Aorta (tissue), 5 donors: ENCODE results near the gene METTL23. TPM values are rescaled to one million over a fixed set of nuclear protein-coding genes. Genes with fewer than 3 reads are reported as not detected.

Source experiments
- ATAC-seq: fragments of 200-7000 bp; cut with Tn5 transposase; one replicate; pipeline ENCODE4 v1.9.1; 2022; ENCODE audit warnings: moderate library complexity; ENCODE audit not compliant: low FRiP score
- DNase-seq, 2 donors: peaks; one replicate each; pipeline ENCODE4 v3.0.0-alpha.2; 2020
- H3K27ac ChIP-seq, 2 donors: one replicate each; pipeline ENCODE4 v1.5.1; 2013; ENCODE audit warnings: low read length in 2 of 2, mild to moderate bottlenecking in 2 of 2, moderate library complexity in 2 of 2, control low read depth in 1 of 2, inconsistent platforms in 1 of 2, low read depth in 1 of 2
- H3K27me3 ChIP-seq, 2 donors: one replicate each; pipeline ENCODE4 v1.6.1; 2013; ENCODE audit warnings: control low read depth in 1 of 2, low read length in 1 of 2, mild to moderate bottlenecking in 1 of 2, moderate library complexity in 1 of 2; ENCODE audit not compliant: insufficient read depth in 2 of 2, control insufficient read depth in 1 of 2
- H3K36me3 ChIP-seq, 2 donors: one replicate each; pipeline ENCODE4 v1.6.1; 2013; ENCODE audit warnings: control low read depth in 1 of 2, low read length in 1 of 2, mild to moderate bottlenecking in 1 of 2; ENCODE audit not compliant: insufficient read depth in 2 of 2, control insufficient read depth in 1 of 2
- H3K4me1 ChIP-seq, 2 donors: one replicate each; pipeline ENCODE4 v1.6.1; 2013; ENCODE audit warnings: low read length in 2 of 2, control low read depth in 1 of 2, mild to moderate bottlenecking in 1 of 2, moderate library complexity in 1 of 2; ENCODE audit not compliant: insufficient read depth in 2 of 2, control insufficient read depth in 1 of 2
- H3K4me3 ChIP-seq, 2 donors: one replicate each; pipeline ENCODE4 v1.5.1; 2013; ENCODE audit warnings: low read length in 2 of 2, control low read depth in 1 of 2, mild to moderate bottlenecking in 1 of 2
- H3K9me3 ChIP-seq: one replicate; pipeline ENCODE4 v1.6.1; 2013; ENCODE audit warnings: mild to moderate bottlenecking, low read length; ENCODE audit not compliant: control insufficient read depth
- WGBS, 2 donors: extraction: QIAGEN DNeasy Blood & Tissue Kit; methylation state at CpG; one replicate each; pipeline ENCODE4 v1.1.7; 2013; 5-methylcytosine and 5-hydroxymethylcytosine counted together
- intact Hi-C, 2 donors: fragments of 100-400 bp; cut with DNase I; formaldehyde crosslinking; loops; one replicate each; pipeline versions ENCODE4 v1.14.2 to v1.15.0; 2022
- long read RNA-seq, 2 donors: library from polyadenylated mRNA; unstranded; transcript quantifications; one replicate each; pipeline ENCODE4 v2.0.0, GENCODE V29; 2020 to 2021
- polyA plus RNA-seq, 2 donors: library from polyadenylated mRNA; stranded (reverse); fragments of 200-250 nt; gene quantifications; one replicate each; pipeline ENCODE4 v1.2.3, GENCODE V29; 2013
- total RNA-seq, 2 donors: library from RNA; stranded (reverse); fragmentation: NEBNext Ultra II Directional; extraction: Animal tissue kit (Norgen Biotek cat#: 25700); gene quantifications; one replicate each; pipeline ENCODE4 v1.2.1, GENCODE V29; 2021
- donor health status: healthy with polysubstance abuse.
- donor health status: Bipolar disorder and iron deficiency.
- donor health status: DM: no; HTN: no; CAD: no.
- donor health status: DM: no; HTN: no; CAD: no.
- donor health status: DM: yes; HTN: yes; CAD: no.

METTL23 gene, protein sequence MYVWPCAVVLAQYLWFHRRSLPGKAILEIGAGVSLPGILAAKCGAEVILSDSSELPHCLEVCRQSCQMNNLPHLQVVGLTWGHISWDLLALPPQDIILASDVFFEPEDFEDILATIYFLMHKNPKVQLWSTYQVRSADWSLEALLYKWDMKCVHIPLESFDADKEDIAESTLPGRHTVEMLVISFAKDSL
- total RNA-seq (10 to 100 TPM; 26.8 to 27.9 TPM), polyA plus RNA-seq (10 to 100 TPM; 28.5 to 37.5 TPM)
- long read RNA-seq, donor 1, transcript METTL23-215 (5 exons, 1,171 nt) = major isoform, 6 of 24 reads
- long read RNA-seq, donor 1, partial matches to known transcripts = 1 of 24 reads
- long read RNA-seq, donor 1, other reads (novel, unspliced or antisense) = 10 of 24 reads
- long read RNA-seq, donor 2, partial matches to known transcripts = 1 of 12 reads
- long read RNA-seq, donor 2, other reads (novel, unspliced or antisense) = 5 of 12 reads

DNA sequence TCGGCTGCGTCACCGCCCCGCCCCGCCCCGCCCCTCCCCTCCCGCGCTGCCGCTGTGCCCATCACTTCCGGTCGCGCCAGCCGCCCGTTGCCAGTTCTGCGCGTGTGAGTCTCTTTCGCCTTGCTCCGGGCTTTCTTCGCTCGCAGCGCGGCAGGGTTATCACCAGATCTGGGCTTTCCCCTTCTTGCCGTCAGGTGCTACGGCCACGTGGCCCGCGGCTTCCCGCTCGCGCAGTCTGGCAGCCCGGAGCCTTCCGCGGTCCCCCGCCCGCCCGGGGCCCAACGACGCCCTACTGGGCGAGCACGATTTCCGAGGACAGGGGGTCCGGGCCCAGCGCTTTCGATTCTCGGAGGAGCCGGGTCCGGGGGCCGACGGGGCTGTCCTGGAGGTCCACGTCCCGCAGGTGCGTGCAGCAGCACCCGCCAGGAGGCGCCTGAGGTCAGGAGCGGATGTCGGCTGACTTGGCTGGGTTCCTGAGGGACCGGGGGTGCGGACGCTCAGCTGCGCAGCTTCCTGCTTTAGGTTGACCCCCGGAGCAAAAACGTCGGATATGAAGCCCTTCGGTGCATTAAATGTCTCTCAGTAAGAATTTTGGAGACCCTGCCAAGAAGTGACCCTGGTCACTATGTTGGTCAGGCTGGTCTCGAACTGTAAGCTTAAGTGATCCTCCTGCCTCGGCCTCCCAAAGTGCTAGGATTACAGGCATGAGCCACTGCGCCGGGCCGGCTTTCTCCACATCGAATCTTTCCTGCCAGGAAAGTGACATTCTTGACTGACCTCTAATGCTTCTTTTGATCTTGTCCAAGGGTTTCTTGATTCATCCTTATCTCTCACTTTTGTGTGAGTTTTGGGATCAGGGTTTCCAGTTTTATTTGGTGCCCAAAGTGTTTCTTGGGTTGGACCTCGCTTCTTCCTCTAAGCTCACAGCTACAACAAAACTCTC lies at the start of gene METTL23:
Gene METTL23 (plus strand): TSS at position 64 of the 943 bp plus-strand sequence. CDS start 2,872 bp downstream, outside the sequence.
- H3K4me3 ChIP-seq = peak within 1 kb of the TSS; percentile 70 to 87
- H3K27ac ChIP-seq = peak within 1 kb of the TSS; percentile 93 to 95
- ATAC-seq (peak; percentile 82), DNase-seq (peak; percentile 91 to 95)
- no peaks in the 10 kb centered on the region for H3K9me3 ChIP-seq
- peaks cover 0 to 3% of the 10 kb centered on the region in 2 donors for H3K4me1 ChIP-seq
- WGBS, 2 donors = 1% methylated on average over 54 to 71 of the region's 71 CpGs
- intact Hi-C loops = no loop called here
- peaks cover 0 to 4% of the 10 kb centered on the region in 2 donors for H3K36me3 ChIP-seq
- no peaks in the 10 kb centered on the region for H3K27me3 ChIP-seq

DNA sequence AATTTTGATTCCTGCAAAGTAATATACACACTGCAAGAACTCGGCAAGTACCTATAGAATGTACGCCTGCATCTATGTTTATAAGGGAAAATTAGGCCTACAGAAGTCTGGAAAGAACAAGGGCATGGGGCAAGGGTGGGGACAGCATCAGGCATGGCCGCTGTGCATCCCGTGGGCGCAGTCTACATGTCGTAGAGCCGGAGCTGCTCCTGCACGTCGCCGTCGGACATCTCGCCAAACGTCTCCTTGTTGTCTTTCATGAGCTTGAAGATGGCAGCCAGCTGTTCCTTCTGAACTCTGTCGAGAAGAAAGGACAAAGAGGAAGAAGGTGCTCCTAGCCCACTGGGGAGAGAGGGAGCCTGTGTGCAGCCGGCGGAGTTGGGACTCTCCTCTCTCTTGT lies 49.2 kb upstream of the METTL23 start:
- no peak for ATAC-seq
- intact Hi-C loops = no loop called here

DNA sequence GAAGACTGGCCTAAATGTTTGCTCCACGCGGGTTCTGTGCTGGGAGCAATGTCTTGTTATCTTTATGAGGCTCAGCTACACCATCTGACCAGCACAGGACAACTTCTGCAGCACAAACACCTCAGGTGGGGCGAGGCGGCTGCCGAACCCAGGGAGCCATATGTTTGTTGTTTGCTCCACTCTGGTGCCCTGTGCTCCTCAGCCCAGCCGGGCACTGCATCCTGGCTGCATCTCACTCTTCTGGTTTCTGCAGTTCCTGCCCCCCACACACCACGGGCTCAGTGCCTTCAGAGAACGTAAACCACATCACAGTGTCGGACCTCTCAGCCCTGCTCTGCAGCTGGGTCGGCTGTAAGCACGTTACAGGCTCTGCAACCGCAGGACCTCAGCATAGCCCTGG lies 48.3 kb upstream of the METTL23 start:
- H3K36me3 ChIP-seq = no peaks in the 10 kb centered on the region

More for the DNA sequence above, 49.2 kb upstream of the METTL23 start:
- H3K4me1 ChIP-seq = no peaks in the 10 kb centered on the region
- peak in 1 of 2 donors; percentile 59 for DNase-seq
- no peak overlapping the region for H3K27ac ChIP-seq
- WGBS, 2 donors = 89 to 90% methylated on average over 16 of the region's 16 CpGs
- no peaks in the 10 kb centered on the region for H3K27me3 ChIP-seq
- no peak overlapping the region for H3K4me3 ChIP-seq
- no peaks in the 10 kb centered on the region for H3K36me3 ChIP-seq
- no peaks in the 10 kb centered on the region for H3K9me3 ChIP-seq

DNA sequence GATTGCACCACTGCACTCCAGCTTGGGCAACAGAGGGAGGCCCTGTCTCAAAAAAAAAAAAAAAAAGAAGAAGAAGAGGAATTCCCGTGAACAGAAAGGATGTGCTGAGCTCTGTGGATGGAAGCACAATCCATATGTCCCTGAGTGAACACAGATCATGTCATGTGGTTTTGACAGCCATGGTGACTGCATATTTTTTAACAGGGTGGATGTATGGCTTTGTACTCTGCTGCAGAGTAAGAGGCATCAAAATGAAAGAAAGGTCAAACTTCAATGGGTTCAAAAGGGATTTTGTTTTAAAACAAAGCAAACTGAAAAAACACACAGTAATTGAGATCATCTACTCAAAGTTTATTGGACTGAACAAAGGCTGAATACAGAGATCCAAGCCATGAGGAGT lies 47.4 kb upstream of the METTL23 start:
- Histone ChIP-seq H3K27me3 (no peaks in the 10 kb centered on the region), H3K4me1 (no peaks in the 10 kb centered on the region), H3K9me3 (no peaks in the 10 kb centered on the region), H3K36me3 (no peaks in the 10 kb centered on the region), H3K27ac (no peak overlapping the region), H3K4me3 (no peak overlapping the region)
- 53 to 65% methylated on average over 1 of the region's 1 CpG for WGBS, 2 donors
- intact Hi-C loops = no loop called here
- ATAC-seq (no peak), DNase-seq (no peak)

More for the DNA sequence above, 48.3 kb upstream of the METTL23 start:
- Histone ChIP-seq H3K4me3 (no peak overlapping the region), H3K27me3 (no peaks in the 10 kb centered on the region), H3K9me3 (no peaks in the 10 kb centered on the region), H3K4me1 (no peaks in the 10 kb centered on the region), H3K27ac (no peak overlapping the region)
- DNase-seq = peak in 1 of 2 donors; percentile 66
- no peak for ATAC-seq
- intact Hi-C loops = no loop called here
- WGBS, 2 donors = 73 to 79% methylated on average over 12 of the region's 12 CpGs

DNA sequence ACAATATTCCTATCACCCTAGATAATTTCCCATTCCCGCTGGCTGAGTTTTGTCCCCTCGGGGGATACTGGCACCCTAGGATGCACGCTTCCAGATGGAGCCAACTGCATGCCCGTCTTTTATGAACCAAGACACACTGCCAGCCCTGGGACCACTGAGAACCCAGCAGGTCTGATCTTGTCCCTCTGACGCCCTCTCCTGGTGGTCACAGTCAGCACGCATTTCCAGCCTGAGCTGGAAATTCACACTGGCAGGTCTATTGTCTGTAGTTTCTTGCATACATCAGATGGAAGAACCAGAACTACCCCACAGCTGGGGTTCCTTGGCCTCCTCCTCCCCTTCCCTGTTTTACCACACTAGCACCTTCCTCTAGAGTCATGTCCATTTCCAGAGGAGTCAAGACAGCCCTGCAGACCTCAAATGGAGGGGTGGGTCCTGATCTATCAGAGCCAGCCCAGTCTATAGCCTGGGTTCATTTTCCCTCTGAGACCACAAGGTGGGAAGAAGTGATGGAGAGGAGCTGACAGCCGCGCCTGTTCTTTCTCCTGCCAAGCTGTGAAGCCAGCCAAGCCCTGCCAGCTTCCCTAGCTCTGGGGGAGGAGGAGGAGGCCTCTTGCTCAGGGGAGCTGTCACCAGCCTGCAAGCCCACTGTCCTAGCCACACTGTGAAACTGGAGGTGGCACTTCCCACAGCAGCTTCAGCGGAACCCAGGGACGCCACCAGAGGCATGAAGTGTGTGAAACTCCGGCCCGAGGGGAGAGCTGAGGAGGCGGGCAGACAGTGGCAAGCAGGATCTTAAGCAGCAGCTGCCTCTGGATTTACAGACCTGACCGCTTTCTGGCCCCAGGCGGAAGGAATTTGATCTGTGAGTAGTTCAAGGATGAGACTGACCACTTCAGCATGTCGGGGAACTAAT lies 45.2 kb upstream of the METTL23 start:
- WGBS, 2 donors = 67 to 74% methylated on average over 16 of the region's 16 CpGs
- no peak overlapping the region for H3K4me3 ChIP-seq
- DNase-seq (peak; percentile 75 to 84), ATAC-seq (peak; percentile 66)
- no peak overlapping the region for H3K27ac ChIP-seq
- no peaks in the 10 kb centered on the region for H3K9me3 ChIP-seq
- intact Hi-C loops = no loop called here
- H3K4me1 ChIP-seq = no peaks in the 10 kb centered on the region
- no peaks in the 10 kb centered on the region for H3K36me3 ChIP-seq
- H3K27me3 ChIP-seq = no peaks in the 10 kb centered on the region

DNA sequence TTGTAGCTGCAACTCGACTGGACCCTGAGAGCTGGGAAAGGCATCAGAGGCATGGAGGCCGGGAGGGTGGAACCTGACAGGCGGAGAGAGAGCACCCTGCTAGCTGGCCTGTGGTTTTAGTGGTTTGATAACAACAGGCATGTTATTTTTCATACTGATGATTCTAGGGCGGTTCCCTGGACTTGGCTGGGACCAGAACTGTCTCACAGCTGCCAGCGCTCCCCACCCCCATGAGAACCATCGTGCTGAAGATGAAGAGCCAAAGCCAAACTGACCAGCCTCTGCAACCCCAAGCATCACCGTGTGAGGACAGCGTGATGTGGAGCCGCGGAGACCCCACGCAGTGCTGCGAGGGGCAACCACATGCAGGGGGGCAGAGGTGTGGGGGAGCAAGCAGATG lies 44.3 kb upstream of the METTL23 start:
- DNase-seq (peak; percentile 65 to 75), ATAC-seq (no peak)
- no peaks in the 10 kb centered on the region for H3K36me3 ChIP-seq
- WGBS, 2 donors = 82 to 87% methylated on average over 12 of the region's 12 CpGs
- no peak overlapping the region for H3K27ac ChIP-seq
- intact Hi-C loops = no loop called here
- H3K9me3 ChIP-seq = no peaks in the 10 kb centered on the region
- no peaks in the 10 kb centered on the region for H3K27me3 ChIP-seq
- H3K4me1 ChIP-seq = no peaks in the 10 kb centered on the region
- no peak overlapping the region for H3K4me3 ChIP-seq

DNA sequence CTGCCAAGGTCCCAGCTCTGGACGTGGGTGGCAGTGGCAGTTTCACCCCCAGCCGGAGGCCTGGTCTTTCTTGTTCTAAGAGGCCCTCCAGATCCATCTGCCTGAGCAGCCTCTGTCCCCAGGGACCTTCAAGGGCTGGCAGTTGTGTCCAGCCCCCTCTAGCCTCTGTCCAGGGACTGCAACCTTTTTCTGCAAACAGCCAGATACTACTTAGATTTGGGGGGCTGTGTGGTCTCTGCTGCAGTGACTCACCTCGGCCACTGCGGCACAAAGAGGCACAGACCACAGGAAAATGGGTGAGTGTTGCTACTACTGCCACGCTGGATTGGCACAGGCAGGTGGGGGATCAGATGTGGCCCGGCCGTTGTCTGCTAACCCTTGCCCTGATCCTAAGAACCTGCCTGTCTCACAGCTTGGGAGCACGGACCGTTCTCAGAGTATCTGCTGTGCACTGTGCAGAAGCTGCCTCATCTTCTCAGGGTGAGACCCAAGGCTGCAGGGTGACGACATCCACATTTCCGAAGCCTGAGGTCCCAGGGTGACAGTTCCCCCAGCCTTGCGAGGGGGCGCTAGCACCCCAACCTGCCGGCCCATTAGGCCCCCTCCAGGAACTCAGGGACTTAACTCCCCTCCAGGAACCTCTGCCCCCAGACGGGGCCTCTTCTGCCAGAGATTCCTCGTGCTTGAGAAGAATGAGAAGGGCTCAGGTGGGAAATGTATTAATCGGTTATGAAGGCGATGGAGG lies 43.5 kb upstream of the METTL23 start:
- WGBS, 2 donors = 71 to 72% methylated on average over 18 of the region's 18 CpGs
- no peak for DNase-seq
- Histone ChIP-seq H3K36me3 (no peaks in the 10 kb centered on the region), H3K9me3 (no peaks in the 10 kb centered on the region), H3K27ac (no peak overlapping the region), H3K27me3 (no peaks in the 10 kb centered on the region), H3K4me1 (no peaks in the 10 kb centered on the region), H3K4me3 (no peak overlapping the region)
- ATAC-seq = no peak
- intact Hi-C loops = no loop called here
